Tibial nerve (tissue), 4 donors: ENCODE measurements around the gene RAB3C. TPM values are rescaled to one million over a fixed set of nuclear protein-coding genes. Genes with fewer than 3 reads are reported as not detected.

ENCODE experiments used
- DNase-seq, 2 donors: peaks; one replicate each; pipeline ENCODE4 v3.0.0-alpha.2; 2019; ENCODE audit warnings: low spot score in 2 of 2
- H3K27ac ChIP-seq, 4 donors: fragments of 200-600 bp; sonication (generic) in 3 of 4; one replicate each; pipeline ENCODE4 v1.5.1; 2017 to 2019; ENCODE audit warnings: mild to moderate bottlenecking in 1 of 4
- H3K27me3 ChIP-seq, 2 donors: fragments of 200-600 bp; sonication (generic) in 1 of 2; one replicate each; pipeline versions ENCODE4 v1.5.1 to v1.6.0; 2017 to 2019
- H3K36me3 ChIP-seq, 3 donors: fragments of 200-600 bp; sonication (generic); one replicate each; pipeline ENCODE4 v1.5.1; 2018 to 2019
- H3K4me1 ChIP-seq, 4 donors: fragments of 200-600 bp; sonication (generic) in 3 of 4; one replicate each; pipeline ENCODE4 v1.5.1; 2017 to 2019
- H3K4me3 ChIP-seq, 4 donors: fragments of 200-600 bp; sonication (generic) in 3 of 4; one replicate each; pipeline ENCODE4 v1.5.1; 2017 to 2019; ENCODE audit warnings: mild to moderate bottlenecking in 1 of 4, moderate library complexity in 1 of 4
- H3K9me3 ChIP-seq, 4 donors: fragments of 200-600 bp; sonication (generic) in 3 of 4; one replicate each; pipeline ENCODE4 v1.5.1; 2017 to 2019
- EP300 ChIP-seq, 2 donors: sonication (generic); formaldehyde crosslinking; IDR thresholded peaks; one replicate each; pipeline ENCODE4 v1.6.1; 2017; ENCODE audit warnings: antibody characterized with exemption in 2 of 2, mild to moderate bottlenecking in 1 of 2
- POLR2A ChIP-seq, 2 donors: fragments of 450-650 bp; IDR thresholded peaks; one replicate each; pipeline ENCODE4 v1.6.1; 2017; ENCODE audit warnings: antibody characterized with exemption in 2 of 2, mild to moderate bottlenecking in 2 of 2, moderate library complexity in 2 of 2
- WGBS, 2 donors: methylation state at CpG; one replicate each; pipeline ENCODE4 v1.1.5; 2018; 5-methylcytosine and 5-hydroxymethylcytosine counted together
- total RNA-seq, 4 donors: library from RNA; depleted of rRNA; stranded (reverse); fragments of >200 nt; gene quantifications; one replicate each; pipeline ENCODE4 v1.1.0, GENCODE V29; 2016
- TF ChIP-seq, protein P1 (sequence below), 5 experiments: fragments of 200-600 bp in 3 of 5; fragments of 450-650 bp in 2 of 5; sonication (generic) in 3 of 5; IDR thresholded peaks; one replicate each; pipeline ENCODE4 v1.5.1; 2016 to 2019; ENCODE audit warnings: antibody characterized with exemption in 5 of 5, mild to moderate bottlenecking in 3 of 5, moderate library complexity in 2 of 5

RAB3C gene
- total RNA-seq, 4 donors from 2014 or later, result under 0.01 to 1.2 (median 1.0) TPM

DNA sequence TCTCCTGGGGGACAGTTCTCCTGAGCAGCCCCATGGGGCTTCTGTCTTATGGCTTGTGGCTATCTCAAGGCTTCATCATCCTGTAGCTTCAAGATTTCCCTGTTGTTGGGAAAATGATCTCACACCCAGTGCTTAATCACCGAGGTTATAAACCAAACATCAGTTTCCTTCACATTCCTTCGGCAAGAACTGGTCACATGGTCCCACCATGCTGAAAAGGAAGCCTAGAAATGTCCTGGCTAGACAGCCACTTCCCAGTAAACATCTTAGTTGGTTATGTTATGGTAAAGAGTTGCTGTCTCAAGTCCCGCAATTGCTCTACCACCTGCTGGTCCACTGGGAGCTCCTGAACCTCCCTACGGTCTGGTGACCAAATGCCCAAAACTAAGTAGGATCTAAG lies 66.0 kb downstream of the RAB3C start:
- H3K27me3 ChIP-seq, result no peaks in the 10 kb centered on the region
- no peak overlapping the region for H3K4me3 ChIP-seq
- H3K27ac ChIP-seq, result no peak overlapping the region
- TF ChIP-seq, protein P1, sequence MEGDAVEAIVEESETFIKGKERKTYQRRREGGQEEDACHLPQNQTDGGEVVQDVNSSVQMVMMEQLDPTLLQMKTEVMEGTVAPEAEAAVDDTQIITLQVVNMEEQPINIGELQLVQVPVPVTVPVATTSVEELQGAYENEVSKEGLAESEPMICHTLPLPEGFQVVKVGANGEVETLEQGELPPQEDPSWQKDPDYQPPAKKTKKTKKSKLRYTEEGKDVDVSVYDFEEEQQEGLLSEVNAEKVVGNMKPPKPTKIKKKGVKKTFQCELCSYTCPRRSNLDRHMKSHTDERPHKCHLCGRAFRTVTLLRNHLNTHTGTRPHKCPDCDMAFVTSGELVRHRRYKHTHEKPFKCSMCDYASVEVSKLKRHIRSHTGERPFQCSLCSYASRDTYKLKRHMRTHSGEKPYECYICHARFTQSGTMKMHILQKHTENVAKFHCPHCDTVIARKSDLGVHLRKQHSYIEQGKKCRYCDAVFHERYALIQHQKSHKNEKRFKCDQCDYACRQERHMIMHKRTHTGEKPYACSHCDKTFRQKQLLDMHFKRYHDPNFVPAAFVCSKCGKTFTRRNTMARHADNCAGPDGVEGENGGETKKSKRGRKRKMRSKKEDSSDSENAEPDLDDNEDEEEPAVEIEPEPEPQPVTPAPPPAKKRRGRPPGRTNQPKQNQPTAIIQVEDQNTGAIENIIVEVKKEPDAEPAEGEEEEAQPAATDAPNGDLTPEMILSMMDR (IDR thresholded peaks at IDR 0.05), result no peak
- no peak for TF ChIP-seq EP300 (IDR thresholded peaks at IDR 0.05)
- no peak for TF ChIP-seq POLR2A (IDR thresholded peaks at IDR 0.05)
- DNase-seq, result no peak
- 64 to 74% methylated on average over 4 of the region's 4 CpGs for WGBS, 2 donors
- peaks cover 0 to 19% (median 4%) of the 10 kb centered on the region in 4 donors for H3K4me1 ChIP-seq
- H3K9me3 ChIP-seq, result no peaks in the 10 kb centered on the region
- no peaks in the 10 kb centered on the region for H3K36me3 ChIP-seq

DNA sequence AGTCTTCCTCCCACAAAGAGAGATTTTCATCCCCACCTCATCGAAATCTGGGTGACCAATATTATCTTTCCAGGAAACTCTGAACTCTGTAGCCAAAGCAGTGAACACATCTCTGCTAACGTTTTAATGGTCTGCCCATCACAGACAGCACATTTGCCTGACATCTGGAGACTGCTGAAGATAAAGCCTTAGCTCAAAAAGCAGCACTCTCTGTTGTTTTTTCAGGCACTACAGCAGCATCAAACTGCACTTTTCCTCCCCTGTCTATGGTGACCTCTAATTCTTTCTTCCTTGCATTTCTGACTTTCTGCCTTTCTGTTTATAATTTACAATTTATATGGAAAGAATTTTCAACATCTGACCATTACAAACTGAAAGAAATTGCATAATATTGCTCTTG lies 66.8 kb downstream of the RAB3C start:
- TF ChIP-seq, protein P1 (IDR thresholded peaks at IDR 0.05), result no peak
- TF ChIP-seq POLR2A (IDR thresholded peaks at IDR 0.05), result no peak
- Histone ChIP-seq H3K27me3 (no peaks in the 10 kb centered on the region), H3K27ac (no peak overlapping the region), H3K4me3 (no peak overlapping the region), H3K36me3 (no peaks in the 10 kb centered on the region), H3K9me3 (no peaks in the 10 kb centered on the region), H3K4me1 (peaks cover 0 to 19% (median 4%) of the 10 kb centered on the region in 4 donors)
- 31 to 38% methylated on average over 2 of the region's 2 CpGs for WGBS, 2 donors
- DNase-seq, result no peak

DNA sequence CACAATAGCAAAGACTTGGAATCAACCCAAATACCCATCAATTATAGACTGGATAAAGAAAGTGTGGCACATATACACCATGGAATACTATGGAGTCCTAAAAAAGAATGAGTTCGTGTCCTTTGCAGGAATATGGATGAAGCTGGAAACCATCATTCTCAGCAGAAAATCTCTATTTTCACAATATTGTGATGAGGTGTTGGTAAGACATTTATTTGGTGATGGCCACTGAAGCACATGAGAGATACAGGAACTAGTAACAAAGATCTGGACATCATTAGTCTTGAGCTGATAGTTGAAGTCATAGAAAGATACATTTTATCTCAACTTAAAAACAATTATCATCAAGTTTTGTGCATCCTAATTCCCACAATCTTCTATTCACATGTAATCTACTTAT lies 70.6 kb downstream of the RAB3C start:
- WGBS, 2 donors, result 89 to 94% methylated on average over 1 of the region's 1 CpG
- DNase-seq, result no peak
- H3K9me3 ChIP-seq, result peaks cover 0 to 4% (median 0%) of the 10 kb centered on the region in 4 donors
- TF ChIP-seq, protein P1 (IDR thresholded peaks at IDR 0.05), result no peak
- TF ChIP-seq POLR2A (IDR thresholded peaks at IDR 0.05), result no peak
- TF ChIP-seq EP300 (IDR thresholded peaks at IDR 0.05), result no peak
- peaks cover 0 to 19% (median 4%) of the 10 kb centered on the region in 4 donors for H3K4me1 ChIP-seq
- no peak overlapping the region for H3K4me3 ChIP-seq
- no peak overlapping the region for H3K27ac ChIP-seq
- no peaks in the 10 kb centered on the region for H3K36me3 ChIP-seq
- H3K27me3 ChIP-seq, result no peaks in the 10 kb centered on the region

DNA sequence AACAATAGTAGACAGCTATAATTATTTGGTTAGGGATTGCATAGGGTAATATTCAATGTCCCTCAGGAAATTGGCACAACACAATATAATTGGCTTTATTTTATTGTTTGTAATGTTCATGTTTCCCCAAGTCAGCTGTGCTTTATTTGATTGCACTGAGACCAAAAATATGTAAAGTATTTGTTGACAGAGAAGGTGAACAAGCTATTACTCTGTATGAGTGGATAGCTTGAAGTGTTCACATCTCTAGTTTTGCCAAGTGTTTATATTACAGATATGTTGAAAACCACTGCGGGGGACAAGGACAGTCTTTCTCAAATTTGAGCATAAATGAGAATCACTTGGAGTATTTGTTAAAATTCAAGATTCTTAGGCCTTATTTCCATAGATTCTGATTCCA lies 83.3 kb downstream of the RAB3C start:
- Histone ChIP-seq H3K4me1 (no peaks in the 10 kb centered on the region), H3K36me3 (no peaks in the 10 kb centered on the region), H3K27me3 (no peaks in the 10 kb centered on the region), H3K4me3 (no peak overlapping the region), H3K27ac (no peak overlapping the region), H3K9me3 (no peaks in the 10 kb centered on the region)
- DNase-seq, result no peak
- TF ChIP-seq, protein P1 (IDR thresholded peaks at IDR 0.05), result no peak
- no peak for TF ChIP-seq EP300 (IDR thresholded peaks at IDR 0.05)
- TF ChIP-seq POLR2A (IDR thresholded peaks at IDR 0.05), result no peak
- WGBS, 2 donors, result 6 to 48% methylated on average over 1 of the region's 1 CpG

DNA sequence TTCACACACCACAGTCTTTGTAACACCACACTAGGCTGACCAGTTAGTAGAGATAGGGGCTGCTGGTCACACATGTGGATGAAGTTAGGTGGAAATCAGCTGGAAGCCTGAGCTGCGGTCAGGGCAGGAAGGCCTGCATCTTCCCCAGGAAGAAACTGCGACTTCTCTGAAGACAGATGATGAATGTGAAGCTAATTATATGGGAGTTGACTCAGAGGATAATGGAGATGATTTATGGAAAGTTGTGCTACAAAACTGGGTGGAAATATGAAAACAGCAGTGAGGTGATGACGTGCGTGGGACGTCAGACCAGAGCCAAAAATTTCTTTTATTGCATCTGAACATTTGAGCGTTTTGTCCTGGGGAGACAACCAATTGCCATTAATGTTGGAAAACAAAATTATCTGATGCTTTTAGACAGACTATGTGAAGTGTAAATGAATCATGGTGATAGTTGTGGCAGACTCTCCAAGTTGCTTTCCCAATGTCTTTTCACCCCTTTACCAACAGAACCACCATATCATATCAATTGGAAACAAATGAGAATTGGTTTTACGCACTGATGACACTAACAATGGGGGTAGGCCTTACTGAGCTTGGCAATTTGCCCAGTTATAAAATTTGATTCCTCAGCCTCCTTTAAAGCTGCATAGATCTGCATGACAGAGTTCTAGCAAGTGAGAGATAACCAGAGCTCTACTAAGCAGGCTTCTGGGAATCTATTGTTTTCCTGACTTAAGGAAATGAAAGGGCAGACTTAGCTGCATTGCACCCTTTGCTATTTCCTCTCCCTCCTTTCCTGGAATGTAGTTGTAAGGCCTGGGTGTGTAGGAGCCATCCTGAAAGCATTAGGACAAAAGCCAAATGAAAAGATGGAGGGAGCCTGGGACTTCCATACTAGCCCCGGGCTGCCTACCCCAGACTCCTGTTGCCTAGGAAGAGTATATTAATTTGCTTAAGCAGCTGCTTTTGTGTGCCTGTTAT lies 84.0 kb downstream of the RAB3C start:
- Histone ChIP-seq H3K27me3 (no peaks in the 10 kb centered on the region), H3K4me3 (no peak overlapping the region), H3K27ac (no peak overlapping the region), H3K9me3 (no peaks in the 10 kb centered on the region), H3K36me3 (no peaks in the 10 kb centered on the region), H3K4me1 (no peaks in the 10 kb centered on the region)
- TF ChIP-seq, protein P1 (IDR thresholded peaks at IDR 0.05), result no peak
- TF ChIP-seq EP300 (IDR thresholded peaks at IDR 0.05) (peak in 1 of 2 donors; percentile 31), POLR2A (IDR thresholded peaks at IDR 0.05) (no peak)
- no peak for DNase-seq
- WGBS, 2 donors, result 51 to 52% methylated on average over 8 of the region's 8 CpGs
